ENCODE measurements around the gene MLN.
"Not testable (repeated sequence)": the region's sequence is repeated elsewhere in the genome, so short reads cannot be mapped to it uniquely, and the experiment has no call there.

The MLN gene

DNA sequence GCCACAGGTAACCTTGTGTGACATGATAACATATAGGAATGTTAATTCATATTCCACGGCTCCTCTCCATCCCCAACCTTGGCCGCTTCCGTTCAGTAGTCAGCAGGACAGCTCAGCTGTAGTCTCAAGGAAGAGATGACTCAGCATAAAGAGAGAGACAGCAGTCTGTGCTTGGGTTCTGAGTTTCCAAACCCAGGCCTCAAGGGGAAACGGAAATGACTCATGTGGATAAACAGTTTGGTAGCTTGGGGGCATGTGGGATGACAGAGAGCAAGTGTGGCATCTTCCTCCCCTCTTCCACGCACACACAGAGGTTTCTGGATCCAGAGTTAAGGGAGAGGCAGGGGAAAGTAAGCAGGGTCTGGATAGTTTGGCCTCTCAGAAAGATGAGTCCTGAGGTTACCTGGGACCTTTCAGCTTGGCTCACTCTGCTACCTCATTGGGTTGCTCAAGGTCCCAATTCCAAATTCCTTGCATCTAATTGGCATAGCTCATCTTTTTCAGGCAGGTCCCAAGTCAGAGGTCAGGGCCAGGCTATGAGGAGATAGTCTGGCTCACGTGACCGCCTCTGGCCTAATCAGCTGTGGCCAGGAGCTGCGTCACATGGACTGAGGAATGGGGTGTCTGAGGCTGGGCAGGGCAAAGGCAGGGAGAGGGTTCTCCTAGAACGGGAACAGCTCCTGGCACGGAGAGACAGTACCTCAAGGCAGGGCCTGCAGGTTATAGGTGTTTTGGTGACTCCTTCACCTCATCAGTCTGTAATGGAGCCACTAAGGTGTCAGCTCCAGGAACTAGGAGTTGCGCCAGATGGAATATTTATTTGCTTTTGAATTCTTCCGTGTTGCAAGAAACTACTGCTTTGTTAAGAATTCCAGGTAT, 36.5 kb upstream of the MLN start:
- H3K36me3 Mint-ChIP-seq: peaks cover 5% of the 10 kb centered on the region
- peak overlapping the region; percentile 4 for H3K4me3 Mint-ChIP-seq
- ATAC-seq: peak; percentile 97
- peaks cover 27% of the 10 kb centered on the region for H3K4me1 Mint-ChIP-seq
- H3K27ac Mint-ChIP-seq: peak overlapping the region; percentile 41
- peak; percentile 13 to 70 for DNase-seq (ENCODE audit: low spot score in 2 of 2)
- peaks cover 6% of the 10 kb centered on the region for H3K9me3 Mint-ChIP-seq

DNA sequence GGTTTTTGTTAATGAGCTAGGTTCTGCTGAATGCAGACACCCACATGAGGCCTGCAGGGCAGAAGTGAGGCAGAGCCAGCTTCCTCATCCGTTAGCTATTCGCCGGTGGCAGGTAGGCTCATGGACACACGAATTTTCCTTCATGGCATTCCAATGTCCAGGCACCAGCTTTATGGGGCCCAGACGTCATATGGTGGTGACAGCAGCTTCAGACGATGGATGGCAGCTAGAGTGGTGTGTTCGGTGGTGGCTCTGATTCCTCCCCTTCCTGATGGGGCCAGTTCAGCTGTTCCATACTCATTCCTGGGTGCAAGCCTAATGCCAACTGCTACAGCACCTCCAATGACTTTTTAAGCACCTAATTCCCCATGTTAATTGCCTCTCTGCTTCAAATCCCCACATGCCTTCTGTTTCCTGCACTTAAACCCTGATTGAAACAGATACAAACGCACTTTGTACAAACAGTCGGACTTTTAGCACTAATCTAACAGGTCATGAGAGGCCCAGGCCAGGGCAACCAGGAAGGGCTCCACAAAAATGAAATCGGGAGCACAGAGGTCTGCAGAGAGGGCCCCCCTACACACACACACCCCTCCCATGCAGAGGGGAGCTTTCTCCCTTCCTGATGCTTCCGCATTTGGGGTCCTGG, 35.7 kb upstream of the MLN start:
- H3K4me1 Mint-ChIP-seq: peaks cover 24% of the 10 kb centered on the region

DNA sequence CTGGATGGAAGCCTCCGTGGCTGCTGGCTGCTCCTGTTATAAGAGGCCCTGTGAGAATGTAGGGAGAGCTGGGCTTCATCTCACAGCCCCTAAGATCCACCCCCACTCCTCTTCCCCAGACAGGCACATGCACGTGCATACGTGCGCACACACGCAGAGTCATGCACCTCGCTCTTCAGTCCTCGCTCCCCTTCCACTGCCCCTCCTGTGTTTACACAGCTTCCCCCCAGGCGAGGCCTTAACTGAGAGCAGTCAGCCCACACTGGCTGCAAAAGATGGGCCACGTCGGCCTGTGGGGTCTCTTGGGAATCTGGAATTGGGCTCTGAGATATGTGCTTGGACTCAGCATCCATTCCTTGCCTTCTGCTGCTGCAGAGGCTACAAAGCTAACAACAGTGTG, 35.2 kb upstream of the MLN start:
- peaks cover 6% of the 10 kb centered on the region for H3K9me3 Mint-ChIP-seq
- ATAC-seq: no peak
- H3K36me3 Mint-ChIP-seq: peaks cover 5% of the 10 kb centered on the region
- H3K27ac Mint-ChIP-seq: no peak overlapping the region
- H3K4me3 Mint-ChIP-seq: no peak overlapping the region
- DNase-seq (ENCODE audit: low spot score in 2 of 2): no peak
- H3K4me1 Mint-ChIP-seq: peaks cover 21% of the 10 kb centered on the region

More for the DNA sequence above, 35.7 kb upstream of the MLN start:
- Mint-ChIP-seq H3K27ac (peak overlapping the region; percentile 41), H3K36me3 (peaks cover 5% of the 10 kb centered on the region), H3K4me3 (peak overlapping the region; percentile 4), H3K9me3 (peaks cover 6% of the 10 kb centered on the region)
- no peak for DNase-seq (ENCODE audit: low spot score in 2 of 2)
- ATAC-seq: no peak

DNA sequence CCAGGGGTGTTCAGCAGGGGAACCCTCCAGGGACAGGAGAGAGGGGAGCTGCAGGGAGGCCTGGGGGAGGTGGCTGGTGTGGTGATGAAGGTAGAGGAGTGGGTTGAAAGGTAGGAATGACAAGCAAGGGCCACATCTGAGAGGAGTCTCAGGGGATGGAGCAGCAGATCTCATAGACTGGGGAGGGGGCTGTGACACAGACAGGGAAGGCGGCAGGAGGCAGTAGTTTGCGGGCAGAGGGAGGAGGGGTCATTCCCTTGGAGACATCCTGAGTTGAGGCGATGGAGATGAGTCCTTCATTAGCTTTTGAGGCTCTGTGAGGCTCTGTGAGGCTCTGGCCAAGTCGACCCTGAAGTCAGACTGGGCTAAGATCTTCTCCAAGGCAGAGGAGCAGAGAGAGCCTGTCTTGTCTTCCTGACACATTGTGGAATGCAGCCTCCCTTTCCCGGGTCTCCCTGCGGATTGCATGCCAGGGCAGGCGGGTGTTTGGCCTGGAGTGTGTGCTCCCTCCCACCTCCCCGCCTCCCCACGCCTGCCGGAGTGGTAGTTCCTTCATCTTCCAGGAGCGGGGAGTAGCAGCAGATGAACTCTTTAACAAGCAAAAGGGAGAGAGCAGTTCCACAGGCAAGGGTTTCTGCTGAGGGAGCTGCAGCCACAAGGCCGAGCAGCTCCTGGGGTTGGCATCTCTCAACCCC, 34.3 kb upstream of the MLN start:
- H3K4me3 Mint-ChIP-seq: no peak overlapping the region
- no peak for ATAC-seq
- H3K36me3 Mint-ChIP-seq: peaks cover 5% of the 10 kb centered on the region
- DNase-seq (ENCODE audit: low spot score in 2 of 2): no peak
- peak overlapping the region; percentile 56 for H3K27ac Mint-ChIP-seq
- H3K9me3 Mint-ChIP-seq: peaks cover 6% of the 10 kb centered on the region
- H3K4me1 Mint-ChIP-seq: peaks cover 21% of the 10 kb centered on the region

DNA sequence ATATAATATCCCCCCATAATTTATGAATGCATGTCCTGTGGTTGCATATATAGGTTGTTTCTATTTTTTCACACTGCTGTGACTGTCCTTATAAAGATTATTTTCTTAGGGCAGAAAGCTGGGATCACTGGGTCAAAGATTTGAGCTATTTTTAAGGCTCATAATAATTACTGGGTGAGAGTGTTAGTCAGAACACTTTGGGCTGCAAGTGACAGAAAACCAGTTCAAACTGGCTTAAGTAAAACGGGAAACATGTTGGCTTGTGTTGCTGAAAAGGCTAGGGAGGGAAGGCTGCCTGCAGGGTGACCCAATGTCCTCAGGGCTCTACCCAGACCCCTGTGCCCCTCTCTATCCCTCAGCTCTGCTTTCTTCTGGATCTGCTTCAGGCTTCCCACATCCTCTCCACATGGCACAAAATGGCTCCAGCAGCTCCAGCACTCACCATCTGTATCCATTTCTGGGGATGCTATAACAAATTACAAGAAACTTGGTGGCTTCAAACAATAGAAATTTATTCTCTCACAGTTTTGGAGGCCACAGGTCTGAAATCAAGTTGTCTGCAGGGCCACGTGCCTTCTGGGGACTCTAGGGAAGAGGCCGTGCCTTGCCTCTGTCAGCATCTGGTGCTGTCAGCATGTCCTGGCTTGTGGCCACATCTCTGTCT, 33.1 kb upstream of the MLN start:
- Mint-ChIP-seq H3K9me3 (peaks cover 6% of the 10 kb centered on the region), H3K27ac (peak overlapping the region; percentile 56), H3K4me1 (peaks cover 21% of the 10 kb centered on the region), H3K36me3 (peaks cover 5% of the 10 kb centered on the region), H3K4me3 (no peak overlapping the region)
- ATAC-seq (no peak), DNase-seq (ENCODE audit: low spot score in 2 of 2) (no peak)

DNA sequence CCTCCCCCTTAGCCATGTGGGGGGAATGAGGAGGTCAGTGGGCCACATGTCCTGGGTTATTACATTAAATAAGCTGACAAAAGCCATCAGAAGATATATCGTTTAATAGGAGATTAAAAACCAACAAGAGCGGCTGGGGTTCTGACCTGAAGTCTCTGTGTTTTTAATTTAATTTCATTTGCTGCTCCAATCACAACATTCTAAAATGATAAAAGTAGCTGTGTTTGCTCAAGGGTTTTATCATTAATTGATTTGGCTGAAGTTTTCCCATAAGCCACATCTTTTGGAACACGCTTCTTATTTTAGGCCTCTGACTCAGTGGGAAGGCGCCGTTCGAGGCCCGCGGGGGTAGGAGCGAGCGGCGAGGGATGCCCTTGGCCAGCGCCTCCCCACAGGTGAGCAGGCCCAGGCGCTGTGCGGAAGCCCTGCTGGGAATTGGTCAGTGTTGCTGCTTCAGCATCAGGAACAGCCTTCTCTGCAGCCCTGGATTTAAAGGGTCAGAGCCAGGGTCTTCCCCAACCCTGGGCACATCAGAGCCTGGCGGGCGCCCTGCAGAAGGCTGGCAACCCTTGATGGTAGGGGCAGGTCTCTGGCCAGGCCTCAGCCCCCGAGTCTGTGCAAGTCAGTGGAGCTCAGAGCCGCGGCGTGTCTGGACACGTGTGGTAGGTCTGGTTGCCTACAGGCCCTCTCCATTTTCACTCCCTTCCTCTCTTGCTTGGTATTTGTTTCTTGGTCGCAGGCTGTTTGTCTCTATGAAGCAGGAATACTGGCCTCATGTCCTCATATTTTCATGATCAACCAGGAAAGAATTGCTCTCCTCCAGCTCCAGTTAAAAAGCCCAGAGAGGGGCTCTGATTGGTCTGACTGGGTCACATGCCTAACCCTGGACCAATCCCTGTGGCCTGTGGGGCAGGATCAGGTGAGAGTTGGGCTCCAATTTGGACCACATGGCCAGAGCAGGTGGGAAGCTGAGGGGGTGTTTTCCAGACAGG, 30.9 kb upstream of the MLN start:
- no peak for DNase-seq (ENCODE audit: low spot score in 2 of 2)
- H3K4me3 Mint-ChIP-seq: no peak overlapping the region
- H3K36me3 Mint-ChIP-seq: peaks cover 5% of the 10 kb centered on the region
- no peak overlapping the region for H3K27ac Mint-ChIP-seq
- no peak for ATAC-seq
- H3K4me1 Mint-ChIP-seq: peaks cover 16% of the 10 kb centered on the region
- peaks cover 6% of the 10 kb centered on the region for H3K9me3 Mint-ChIP-seq

DNA sequence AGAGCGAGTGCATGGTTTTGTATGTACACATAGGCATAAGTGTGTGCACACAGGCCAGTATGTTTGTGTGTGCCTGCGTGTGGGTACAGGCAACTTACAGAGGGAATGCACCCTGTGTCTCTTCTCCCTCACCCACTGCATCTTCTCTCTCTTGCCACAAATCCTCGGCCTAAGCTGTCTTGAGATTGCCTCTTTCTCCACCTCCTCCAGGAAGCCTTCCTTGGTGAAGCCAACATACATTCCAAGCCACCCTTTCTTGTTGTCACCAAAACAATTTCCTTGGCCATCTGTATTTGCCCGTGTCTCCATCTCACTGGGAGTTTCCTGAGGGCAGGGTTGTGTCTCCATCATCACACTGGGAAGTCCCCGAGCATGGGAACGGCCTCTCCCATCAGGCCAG, 29.8 kb upstream of the MLN start:
- H3K4me1 Mint-ChIP-seq: peaks cover 5% of the 10 kb centered on the region
- no peak for ATAC-seq

DNA sequence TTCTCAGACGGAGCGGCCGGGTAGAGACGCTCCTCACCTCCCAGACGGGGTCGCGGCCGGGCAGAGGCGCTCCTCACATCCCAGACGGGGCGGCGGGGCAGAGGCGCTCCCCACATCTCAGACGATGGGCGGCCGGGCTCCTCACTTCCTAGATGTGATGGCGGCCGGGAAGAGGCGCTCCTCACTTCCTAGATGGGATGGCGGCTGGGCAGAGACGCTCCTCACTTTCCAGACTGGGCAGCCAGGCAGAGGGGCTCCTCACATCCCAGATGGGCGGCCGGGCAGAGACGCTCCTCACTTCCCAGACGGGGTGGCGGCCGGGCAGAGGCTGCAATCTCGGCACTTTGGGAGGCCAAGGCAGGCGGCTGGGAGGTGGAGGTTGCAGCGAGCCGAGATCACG, 29.0 kb upstream of the MLN start:
- H3K36me3 Mint-ChIP-seq; H3K4me1 Mint-ChIP-seq; ATAC-seq; H3K9me3 Mint-ChIP-seq; H3K27ac Mint-ChIP-seq; H3K4me3 Mint-ChIP-seq; DNase-seq (ENCODE audit: low spot score in 2 of 2): not testable (repeated sequence)

More for the DNA sequence above, 29.8 kb upstream of the MLN start:
- no peak overlapping the region for H3K4me3 Mint-ChIP-seq
- DNase-seq (ENCODE audit: low spot score in 2 of 2): no peak
- H3K9me3 Mint-ChIP-seq: peaks cover 6% of the 10 kb centered on the region
- peaks cover 5% of the 10 kb centered on the region for H3K36me3 Mint-ChIP-seq
- H3K27ac Mint-ChIP-seq: no peak overlapping the region

DNA sequence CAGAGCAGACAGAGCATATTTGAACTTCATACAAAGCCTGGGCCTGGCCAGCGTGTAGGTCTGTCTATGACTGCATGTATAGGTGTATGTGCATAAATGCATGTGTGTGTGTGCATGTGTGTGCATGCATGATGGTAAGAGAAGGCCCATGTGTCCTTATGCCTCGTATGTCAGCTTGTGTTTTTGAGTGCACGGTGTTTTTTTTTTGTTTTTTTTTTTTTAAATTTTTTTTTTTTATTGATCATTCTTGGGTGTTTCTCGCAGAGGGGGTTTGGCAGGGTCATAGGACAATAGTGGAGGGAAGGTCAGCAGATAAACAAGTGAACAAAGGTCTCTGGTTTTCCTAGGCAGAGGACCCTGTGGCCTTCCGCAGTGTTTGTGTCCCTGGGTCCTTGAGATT, 27.9 kb upstream of the MLN start:
- not testable (repeated sequence) for H3K27ac Mint-ChIP-seq; DNase-seq (ENCODE audit: low spot score in 2 of 2); H3K36me3 Mint-ChIP-seq; H3K4me3 Mint-ChIP-seq; ATAC-seq; H3K4me1 Mint-ChIP-seq; H3K9me3 Mint-ChIP-seq

DNA sequence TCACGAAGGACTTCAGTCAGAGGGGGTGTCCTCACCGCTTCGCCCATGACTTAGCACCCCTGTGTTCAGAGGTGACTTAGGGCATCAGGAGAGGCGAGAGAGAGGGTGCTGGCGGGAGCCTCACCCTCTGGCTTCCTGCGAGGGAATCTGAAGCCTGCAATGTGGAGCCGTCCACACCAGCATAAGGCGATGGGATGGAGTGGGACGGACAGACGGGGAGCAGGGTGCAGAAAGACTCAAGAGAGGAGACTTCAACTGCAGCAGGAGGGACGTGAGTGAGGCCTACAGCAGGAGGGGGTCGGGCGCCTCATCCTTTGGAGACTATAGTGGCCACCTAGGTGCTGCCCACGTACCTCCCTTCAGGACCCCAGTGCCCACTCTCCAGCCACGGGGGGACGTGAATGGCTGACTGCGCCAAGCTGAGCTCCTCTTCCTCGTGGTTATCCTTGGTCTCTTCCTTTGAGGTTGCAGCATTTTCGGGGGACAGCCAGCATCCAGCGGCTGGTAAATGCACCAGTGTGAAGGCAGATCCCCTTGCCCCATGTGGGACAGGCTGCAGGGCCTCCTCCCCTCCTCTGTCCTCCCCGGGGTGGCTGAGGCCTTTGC, 26.9 kb upstream of the MLN start:
- H3K4me1 Mint-ChIP-seq: peaks cover 5% of the 10 kb centered on the region
- H3K9me3 Mint-ChIP-seq: no peaks in the 10 kb centered on the region
- ATAC-seq (no peak), DNase-seq (ENCODE audit: low spot score in 2 of 2) (no peak)
- no peaks in the 10 kb centered on the region for H3K36me3 Mint-ChIP-seq
- H3K27ac Mint-ChIP-seq: no peak overlapping the region
- H3K4me3 Mint-ChIP-seq: no peak overlapping the region

DNA sequence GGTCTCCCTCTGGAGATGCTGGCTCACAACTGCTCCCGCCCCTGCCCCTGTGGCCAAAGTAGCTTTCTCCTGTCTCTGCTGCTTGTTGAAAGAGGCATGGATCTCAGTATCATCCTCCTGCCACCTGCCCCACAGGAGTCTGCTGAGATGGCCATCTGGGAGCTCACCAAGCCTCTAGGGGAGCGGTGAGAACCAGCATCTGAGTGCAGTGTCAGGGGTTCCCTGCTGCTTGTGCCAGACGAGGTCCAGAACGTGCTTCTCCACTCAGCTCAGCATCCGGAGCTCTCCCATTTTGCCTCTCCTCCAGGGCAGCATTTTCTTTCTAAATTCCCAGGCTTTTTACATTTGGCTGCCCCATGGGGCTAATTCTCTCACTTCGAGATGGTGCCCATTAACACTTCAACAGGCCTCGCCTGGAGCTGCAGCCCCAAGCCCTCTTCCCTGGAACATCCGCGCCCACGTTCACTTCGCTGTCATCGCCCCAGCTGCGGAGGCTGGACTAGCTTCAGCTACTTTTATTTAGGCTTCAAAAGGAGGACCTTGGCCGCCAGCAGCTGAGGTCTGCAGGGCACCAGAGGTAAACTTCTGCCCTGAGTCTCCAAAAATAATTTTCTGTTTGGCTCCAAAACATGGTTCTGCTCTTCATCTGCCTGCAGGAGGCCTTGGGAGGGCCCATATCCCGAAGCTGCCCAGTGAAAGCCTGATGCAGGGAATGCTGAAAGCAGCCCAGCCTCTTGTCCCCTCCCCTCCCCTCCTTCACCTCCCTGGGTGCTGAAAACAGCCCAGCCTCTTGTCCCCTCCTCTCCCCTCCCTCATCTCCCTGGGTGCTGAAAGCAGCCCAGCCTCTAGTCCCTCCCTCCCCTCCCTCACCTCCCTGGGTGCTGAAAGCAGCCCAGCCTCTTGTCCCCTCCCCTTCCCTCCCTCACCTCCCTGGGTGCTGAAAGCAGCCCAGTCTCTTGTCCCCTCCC, 25.2 kb upstream of the MLN start:
- DNase-seq (ENCODE audit: low spot score in 2 of 2) (no peak), ATAC-seq (no peak)
- H3K27ac Mint-ChIP-seq: no peak overlapping the region
- H3K4me3 Mint-ChIP-seq: no peak overlapping the region
- H3K4me1 Mint-ChIP-seq: peaks cover 5% of the 10 kb centered on the region
- H3K9me3 Mint-ChIP-seq: no peaks in the 10 kb centered on the region
- no peaks in the 10 kb centered on the region for H3K36me3 Mint-ChIP-seq

DNA sequence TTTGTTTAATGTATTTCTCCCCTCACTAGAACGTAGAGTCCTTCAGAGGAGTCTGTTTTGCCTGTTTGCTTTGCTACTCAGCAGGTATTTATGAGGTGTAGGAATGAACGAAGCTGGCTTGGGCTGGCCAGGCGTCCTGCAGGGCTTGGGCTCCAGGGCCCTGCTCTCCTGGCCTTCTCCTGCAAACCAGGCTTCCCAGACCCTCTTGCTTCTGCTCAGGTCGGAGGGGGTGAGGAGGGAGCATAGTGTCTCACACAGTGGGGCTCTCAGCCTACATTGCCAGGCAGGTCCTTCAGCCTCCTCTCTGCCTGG, 24.6 kb upstream of the MLN start:
- Mint-ChIP-seq H3K4me1 (peaks cover 5% of the 10 kb centered on the region), H3K4me3 (no peak overlapping the region), H3K27ac (no peak overlapping the region), H3K9me3 (no peaks in the 10 kb centered on the region), H3K36me3 (no peaks in the 10 kb centered on the region)
- DNase-seq (ENCODE audit: low spot score in 2 of 2) (no peak), ATAC-seq (no peak)

Measured in stimulated activated effector memory CD8-positive, alpha-beta T cell treated with anti-CD3 and anti-CD28 coated beads, Interleukin-12 subunit alpha, Interleukin-12 subunit beta, amount 100 ng/mL, for 72 hours (primary cell).